ENCODE measurements around the gene FAM228B.

DNA sequence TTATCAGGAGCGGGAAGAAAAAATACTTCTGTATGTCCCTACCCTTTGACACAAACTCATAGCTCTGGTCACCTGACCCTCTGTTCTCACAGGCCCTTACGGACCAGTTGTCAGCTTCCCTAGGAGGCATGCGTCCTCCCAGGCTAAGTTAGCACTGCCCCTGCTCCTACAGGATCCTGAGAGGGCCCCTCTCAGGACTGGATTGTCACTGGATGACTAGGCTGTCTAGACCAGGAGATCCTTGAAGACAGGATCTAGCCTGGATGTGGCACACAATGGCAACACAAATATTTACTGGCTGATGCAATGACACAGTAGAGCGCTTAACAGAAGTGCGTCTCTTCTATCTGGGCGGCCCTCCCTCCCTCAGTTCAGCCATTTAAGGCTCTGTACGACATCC, 59.2 kb downstream of the FAM228B start:
- TF ChIP-seq CTCF (conservative IDR thresholded peaks at IDR 0.05) (no peak), EZH2 (IDR thresholded peaks at IDR 0.05; ENCODE audit: low read depth) (no peak)

Data from PC-9 (cell line).